Ovary (tissue), 9 donors: ENCODE measurements around the gene CLCNKB. TPM values are rescaled to one million over a fixed set of nuclear protein-coding genes. Genes with fewer than 3 reads are reported as not detected.

Experiments
- DNase-seq, 5 donors: peaks; one replicate each; pipeline ENCODE4 v3.0.0-alpha.2; 2019 to 2020
- H3K27ac ChIP-seq, 2 donors: fragments of 200-600 bp; one replicate each; pipeline versions ENCODE4 v1.5.1 to v1.8.0; 2019 to 2022
- H3K27me3 ChIP-seq: fragments of 200-600 bp; one replicate; pipeline ENCODE4 v1.8.0; 2022
- H3K36me3 ChIP-seq: fragments of 200-600 bp; sonication (generic); one replicate; pipeline ENCODE4 v1.5.1; 2019
- H3K4me1 ChIP-seq: one replicate; pipeline ENCODE4 v1.8.1; 2013; ENCODE audit warnings: mild to moderate bottlenecking, moderate library complexity; ENCODE audit not compliant: insufficient read depth
- H3K4me3 ChIP-seq: fragments of 200-600 bp; sonication (generic); one replicate; pipeline ENCODE4 v1.5.1; 2017
- H3K9me3 ChIP-seq, 2 donors: fragments of 200-600 bp in 1 of 2; sonication (generic) in 1 of 2; one replicate each; pipeline versions ENCODE4 v1.5.1 to v1.8.1; 2013 to 2019; ENCODE audit warnings: mild to moderate bottlenecking in 1 of 2, moderate library complexity in 1 of 2
- EP300 ChIP-seq: sonication (generic); formaldehyde crosslinking; IDR thresholded peaks from one replicate; pipeline ENCODE4 v1.6.1; 2017; ENCODE audit warnings: antibody characterized with exemption
- POLR2A ChIP-seq: fragments of 450-650 bp; IDR thresholded peaks from one replicate; pipeline ENCODE4 v1.6.1; 2017; ENCODE audit warnings: antibody characterized with exemption, mild to moderate bottlenecking, moderate library complexity
- WGBS, 3 donors: extraction: QIAGEN DNeasy Blood & Tissue Kit in 1 of 3; methylation state at CpG; one replicate each; pipeline versions ENCODE4 v1.1.5 to v1.1.7; 2013 to 2017; 5-methylcytosine and 5-hydroxymethylcytosine counted together
- intact Hi-C, 4 donors: fragments of 100-400 bp; cut with DNase I; formaldehyde crosslinking; loops; one replicate each; pipeline versions ENCODE4 v1.11.0 to v1.15.1; 2022 to 2023
- polyA plus RNA-seq, 2 donors: library from polyadenylated mRNA; stranded (reverse); fragments of 200-250 nt in 1 of 2; fragments of 350-450 nt in 1 of 2; fragmentation: Illumina TruSeq in 1 of 2; extraction: RNeasy Lipid Tissue Mini Kit (QIAGEN cat#74804) in 1 of 2; gene quantifications; one replicate each; pipeline ENCODE4 v1.2.3, GENCODE V29; 2013 to 2014
- total RNA-seq, 7 donors: library from RNA; depleted of rRNA in 2 of 7; stranded (reverse); fragments of >200 nt in 2 of 7; fragmentation: NEBNext Ultra II Directional in 3 of 7; extraction: Animal tissue kit (Norgen Biotek cat#: 25700) in 3 of 7; gene quantifications; one replicate each; pipeline versions ENCODE4 v1.1.0 to v1.2.4, GENCODE V29; 2016 to 2023
- TF ChIP-seq, protein P1 (sequence below), 3 donors: fragments of 450-650 bp in 2 of 3; fragments of 200-600 bp in 1 of 3; IDR thresholded peaks; one replicate each; pipeline versions ENCODE4 v1.5.1 to v1.8.0; 2016 to 2022; ENCODE audit warnings: antibody characterized with exemption in 3 of 3, mild to moderate bottlenecking in 1 of 3
- donor health status: DM: no; HTN: no; CAD: no; lungs with moderate emphysema.
- donor health status: DM: no; HTN: no; CAD: no.
- donor health status: Bipolar disorder and iron deficiency.
- donor health status: DM: yes; HTN: yes; CAD: no.
- donor health status: DM: no; HTN: no; CAD: no.
- donor health status: DM: yes; HTN: yes; CAD: no.

CLCNKB gene
- total and polyA plus RNA-seq, 9 donors = 0.18 to 8.2 (median 1.3) TPM; not detected in 1

DNA sequence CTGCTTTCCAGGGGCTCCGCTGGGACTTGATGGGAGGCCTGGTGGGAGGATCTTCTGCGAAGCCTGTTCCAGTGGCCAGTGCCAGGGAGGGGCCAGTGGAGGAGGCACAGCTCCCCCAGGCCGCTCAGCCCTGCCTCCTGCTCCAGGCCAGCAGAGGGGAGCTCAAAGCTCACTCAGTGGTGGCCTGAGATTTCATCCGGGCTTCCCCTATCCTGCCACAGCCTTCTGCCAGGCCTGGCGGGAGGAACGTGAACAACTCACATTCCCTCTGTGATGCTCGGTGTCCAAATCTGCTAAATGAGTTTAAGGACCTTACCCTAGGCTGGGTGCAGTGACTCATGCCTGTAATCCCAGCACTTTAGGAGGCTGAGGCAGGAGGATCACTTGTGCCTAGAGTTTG is 3.3 kb downstream of the CLCNKB start:
- H3K36me3 ChIP-seq = no peaks in the 10 kb centered on the region
- DNase-seq = peak in 1 of 5 donors; percentile 62
- H3K4me3 ChIP-seq = no peak overlapping the region
- peaks cover 2% of the 10 kb centered on the region for H3K4me1 ChIP-seq
- peak overlapping the region in 1 of 2 donors; percentile 19 for H3K27ac ChIP-seq
- no peaks in the 10 kb centered on the region for H3K27me3 ChIP-seq
- 67 to 74% (median 69%) methylated on average over 7 of the region's 7 CpGs for WGBS, 3 donors
- no peaks in the 10 kb centered on the region for H3K9me3 ChIP-seq
- intact Hi-C loops = loop anchor here in 1 of 4 donors (5.0 kb wide), 1 partner anchor 45 kb away; the partner anchor contains the start of gene SRARP
- TF ChIP-seq, protein P1, sequence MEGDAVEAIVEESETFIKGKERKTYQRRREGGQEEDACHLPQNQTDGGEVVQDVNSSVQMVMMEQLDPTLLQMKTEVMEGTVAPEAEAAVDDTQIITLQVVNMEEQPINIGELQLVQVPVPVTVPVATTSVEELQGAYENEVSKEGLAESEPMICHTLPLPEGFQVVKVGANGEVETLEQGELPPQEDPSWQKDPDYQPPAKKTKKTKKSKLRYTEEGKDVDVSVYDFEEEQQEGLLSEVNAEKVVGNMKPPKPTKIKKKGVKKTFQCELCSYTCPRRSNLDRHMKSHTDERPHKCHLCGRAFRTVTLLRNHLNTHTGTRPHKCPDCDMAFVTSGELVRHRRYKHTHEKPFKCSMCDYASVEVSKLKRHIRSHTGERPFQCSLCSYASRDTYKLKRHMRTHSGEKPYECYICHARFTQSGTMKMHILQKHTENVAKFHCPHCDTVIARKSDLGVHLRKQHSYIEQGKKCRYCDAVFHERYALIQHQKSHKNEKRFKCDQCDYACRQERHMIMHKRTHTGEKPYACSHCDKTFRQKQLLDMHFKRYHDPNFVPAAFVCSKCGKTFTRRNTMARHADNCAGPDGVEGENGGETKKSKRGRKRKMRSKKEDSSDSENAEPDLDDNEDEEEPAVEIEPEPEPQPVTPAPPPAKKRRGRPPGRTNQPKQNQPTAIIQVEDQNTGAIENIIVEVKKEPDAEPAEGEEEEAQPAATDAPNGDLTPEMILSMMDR (IDR thresholded peaks at IDR 0.05) = no peak
- TF ChIP-seq POLR2A (no peak), EP300 (no peak)

DNA sequence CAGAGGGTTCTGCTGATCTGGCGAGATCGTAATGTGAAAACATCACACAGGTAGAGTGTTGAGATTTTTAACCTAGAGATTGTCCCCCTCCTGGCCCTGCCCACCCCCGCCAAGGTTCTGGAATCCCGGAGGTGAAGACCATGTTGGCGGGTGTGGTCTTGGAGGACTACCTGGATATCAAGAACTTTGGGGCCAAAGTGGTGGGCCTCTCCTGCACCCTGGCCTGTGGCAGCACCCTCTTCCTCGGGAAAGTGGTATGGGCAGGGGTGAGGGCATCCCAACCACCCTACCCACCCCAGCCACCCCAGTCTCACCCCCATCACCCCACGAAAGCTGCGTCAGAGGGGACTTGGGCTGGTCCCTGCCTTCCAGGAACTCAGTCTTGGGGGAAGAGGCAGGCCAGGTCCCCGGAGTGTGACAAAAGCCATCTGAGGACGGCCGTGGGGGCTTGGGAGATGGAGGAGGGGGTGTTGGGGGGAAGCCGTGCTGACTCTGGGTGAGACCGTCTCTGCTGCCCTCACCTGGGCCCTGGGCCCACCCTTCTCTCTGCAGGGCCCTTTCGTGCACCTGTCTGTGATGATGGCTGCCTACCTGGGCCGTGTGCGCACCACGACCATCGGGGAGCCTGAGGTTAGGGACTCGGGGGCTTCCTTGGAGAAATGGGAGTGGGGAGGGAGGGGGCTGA is 4.4 kb downstream of the CLCNKB start:
- intact Hi-C loops = loop anchor here in 1 of 4 donors (5.0 kb wide), 1 partner anchor 46 kb away; the partner anchor contains the start of gene SRARP
- 70 to 86% (median 74%) methylated on average over 12 to 19 of the region's 19 CpGs for WGBS, 3 donors
- peaks cover 2% of the 10 kb centered on the region for H3K4me1 ChIP-seq
- no peaks in the 10 kb centered on the region for H3K36me3 ChIP-seq
- no peaks in the 10 kb centered on the region for H3K9me3 ChIP-seq
- no peak overlapping the region for H3K4me3 ChIP-seq
- no peak for DNase-seq
- TF ChIP-seq POLR2A (no peak), EP300 (no peak)
- TF ChIP-seq, protein P1 (IDR thresholded peaks at IDR 0.05) = no peak
- no peak overlapping the region for H3K27ac ChIP-seq
- H3K27me3 ChIP-seq = no peaks in the 10 kb centered on the region

DNA sequence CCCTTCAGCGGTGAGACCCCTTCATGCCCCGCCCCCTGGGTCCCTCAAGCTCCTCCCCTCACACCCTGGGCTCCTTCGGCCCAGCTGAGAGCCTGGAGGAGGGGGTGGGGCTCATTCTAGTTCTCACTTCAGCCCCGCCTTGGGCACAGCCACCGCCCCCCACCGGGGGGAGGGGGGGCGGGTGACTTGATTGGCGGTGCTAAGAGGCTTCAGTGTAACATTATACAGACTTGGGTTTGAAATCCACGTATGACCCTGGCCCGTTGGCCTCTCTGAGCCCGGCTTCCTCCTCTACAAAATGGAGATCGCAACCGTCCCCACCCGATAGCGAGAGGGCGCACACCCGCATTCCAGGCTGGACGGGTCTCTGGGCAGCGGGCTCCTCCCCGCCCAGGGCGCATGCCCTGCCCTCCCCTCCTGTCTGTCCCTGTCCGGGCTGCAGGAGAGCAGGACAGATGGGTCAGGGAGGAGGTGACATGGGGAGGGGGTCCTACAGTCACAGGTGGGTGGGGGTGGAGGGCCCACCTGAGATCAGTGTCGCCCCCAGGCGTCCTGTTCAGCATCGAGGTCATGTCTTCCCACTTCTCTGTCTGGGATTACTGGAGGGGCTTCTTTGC is 5.1 kb downstream of the CLCNKB start:
- TF ChIP-seq, protein P1 (IDR thresholded peaks at IDR 0.05) = no peak
- TF ChIP-seq POLR2A = no peak
- no peak for TF ChIP-seq EP300
- 3 to 7% (median 3%) methylated on average over 21 to 25 of the region's 25 CpGs for WGBS, 3 donors
- Histone ChIP-seq H3K4me3 (peak overlapping the region; percentile 27), H3K27me3 (no peaks in the 10 kb centered on the region), H3K27ac (no peak overlapping the region), H3K9me3 (no peaks in the 10 kb centered on the region), H3K36me3 (no peaks in the 10 kb centered on the region), H3K4me1 (peaks cover 2% of the 10 kb centered on the region)
- intact Hi-C loops = loop anchor here in 1 of 4 donors (5.0 kb wide), 1 partner anchor 46 kb away; the partner anchor contains the start of gene SRARP
- DNase-seq = peak; percentile 77 to 84 (median 81)

DNA sequence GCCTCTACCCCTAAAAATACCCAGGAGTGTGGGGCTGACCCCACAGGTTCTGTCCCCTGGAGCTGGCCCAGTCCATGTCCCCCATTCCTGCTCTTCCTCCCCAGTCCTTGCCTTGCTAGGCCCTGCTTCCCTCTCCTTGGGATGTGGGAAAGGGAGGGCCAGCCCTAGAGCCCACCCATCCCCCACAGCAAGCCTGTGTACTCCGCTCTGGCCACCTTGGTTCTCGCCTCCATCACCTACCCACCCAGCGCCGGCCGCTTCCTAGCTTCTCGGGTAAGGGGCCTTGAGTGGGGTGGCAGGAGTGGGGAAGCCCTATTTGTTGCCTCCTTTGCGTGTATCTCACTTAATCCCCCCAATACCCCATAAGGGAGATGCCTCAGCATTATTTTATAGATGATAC is 6.7 kb downstream of the CLCNKB start:
- whole genome bisulfite sequencing, 3 donors = 79 to 88% (median 85%) methylated on average over 7 of the region's 7 CpGs
- Histone ChIP-seq H3K27me3 (no peaks in the 10 kb centered on the region), H3K4me1 (peaks cover 2% of the 10 kb centered on the region), H3K9me3 (no peaks in the 10 kb centered on the region), H3K4me3 (no peak overlapping the region), H3K27ac (no peak overlapping the region), H3K36me3 (no peaks in the 10 kb centered on the region)
- intact Hi-C loops = loop anchor here in 3 of 4 donors (1.0 to 5.0 kb wide), 3 partner anchors 9 to 248 kb away; no protein-coding TSS in a partner anchor
- no peak for DNase-seq
- TF ChIP-seq POLR2A (no peak), EP300 (no peak)
- TF ChIP-seq, protein P1 (IDR thresholded peaks at IDR 0.05) = no peak
